HFF-Myc (cell line): Measurements from ENCODE around the gene ADM.

Experiments used
- DNase-seq: peaks from one replicate; pipeline ENCODE4 v3.0.0-alpha.2; 2011; ENCODE audit warnings: low read depth; ENCODE audit errors: extremely low read depth
- H3K4me3 ChIP-seq: replicated peaks from 2 replicates; pipeline ENCODE4 v1.5.1; 2011; ENCODE audit warnings: low read depth, mild to moderate bottlenecking, control low read depth, low read length
- TF ChIP-seq, protein P1 (sequence below): IDR thresholded peaks from 2 replicates; pipeline ENCODE4 v1.5.1; 2012; ENCODE audit warnings: mild to moderate bottlenecking, low read depth, low read length, control low read depth; ENCODE audit errors: missing control alignments

Gene ADM

DNA sequence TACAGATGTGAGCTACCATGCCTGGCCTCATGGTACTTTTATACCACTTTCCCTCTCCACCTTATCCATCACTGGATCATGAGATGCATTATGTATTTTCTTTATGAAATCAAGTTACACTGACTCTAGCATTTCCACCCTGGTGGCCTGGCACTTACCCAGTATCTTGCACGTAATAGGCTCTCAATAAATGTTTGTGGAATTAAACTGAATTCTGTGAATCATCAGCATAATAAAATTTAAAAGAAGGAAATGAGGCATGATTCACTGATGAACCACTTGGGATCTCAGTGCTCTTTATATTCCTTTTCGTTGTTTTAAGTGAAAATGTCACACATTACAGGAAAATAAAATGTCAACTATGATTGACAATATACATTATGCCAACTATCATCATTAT, 25.1 kb downstream of the ADM start:
- TF ChIP-seq, protein P1, sequence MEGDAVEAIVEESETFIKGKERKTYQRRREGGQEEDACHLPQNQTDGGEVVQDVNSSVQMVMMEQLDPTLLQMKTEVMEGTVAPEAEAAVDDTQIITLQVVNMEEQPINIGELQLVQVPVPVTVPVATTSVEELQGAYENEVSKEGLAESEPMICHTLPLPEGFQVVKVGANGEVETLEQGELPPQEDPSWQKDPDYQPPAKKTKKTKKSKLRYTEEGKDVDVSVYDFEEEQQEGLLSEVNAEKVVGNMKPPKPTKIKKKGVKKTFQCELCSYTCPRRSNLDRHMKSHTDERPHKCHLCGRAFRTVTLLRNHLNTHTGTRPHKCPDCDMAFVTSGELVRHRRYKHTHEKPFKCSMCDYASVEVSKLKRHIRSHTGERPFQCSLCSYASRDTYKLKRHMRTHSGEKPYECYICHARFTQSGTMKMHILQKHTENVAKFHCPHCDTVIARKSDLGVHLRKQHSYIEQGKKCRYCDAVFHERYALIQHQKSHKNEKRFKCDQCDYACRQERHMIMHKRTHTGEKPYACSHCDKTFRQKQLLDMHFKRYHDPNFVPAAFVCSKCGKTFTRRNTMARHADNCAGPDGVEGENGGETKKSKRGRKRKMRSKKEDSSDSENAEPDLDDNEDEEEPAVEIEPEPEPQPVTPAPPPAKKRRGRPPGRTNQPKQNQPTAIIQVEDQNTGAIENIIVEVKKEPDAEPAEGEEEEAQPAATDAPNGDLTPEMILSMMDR: no peak
- H3K4me3 ChIP-seq: no peak overlapping the region
- DNase-seq: no peak

DNA sequence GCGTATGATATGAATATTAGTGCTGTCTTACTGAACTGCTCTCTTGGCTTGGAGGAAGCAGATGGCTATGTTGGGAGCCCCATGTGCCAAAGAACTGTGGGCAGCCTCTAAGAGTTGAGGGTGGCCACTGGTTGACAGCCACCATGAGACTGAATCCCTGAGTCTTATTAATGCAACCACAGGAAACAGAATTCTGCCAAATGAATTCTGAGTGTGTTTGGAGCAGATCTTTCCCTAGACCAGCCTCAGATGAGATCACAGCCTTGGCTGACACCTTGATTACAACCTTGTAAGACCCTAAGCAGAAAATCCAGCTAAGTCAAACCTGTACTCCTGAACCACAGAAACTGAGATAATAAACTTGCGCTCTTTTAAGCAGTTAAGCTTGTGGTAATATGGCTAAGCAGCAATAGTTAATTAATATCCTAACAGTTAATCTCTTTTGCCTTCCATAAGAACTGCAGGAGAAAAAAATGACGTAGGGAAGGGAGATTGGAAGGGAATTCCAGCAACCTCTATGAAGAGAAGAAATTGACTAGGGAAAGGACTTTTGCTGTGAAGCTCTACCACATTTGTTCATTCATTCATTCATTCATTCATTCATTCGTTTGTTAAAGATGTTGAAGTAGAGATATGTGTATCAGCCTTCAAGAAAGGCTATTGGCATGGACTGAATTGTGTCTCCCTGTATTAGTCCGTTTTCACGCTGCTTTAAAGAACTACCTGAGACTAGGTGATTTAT, 26.8 kb downstream of the ADM start:
- TF ChIP-seq, protein P1: no peak
- no peak for DNase-seq
- H3K4me3 ChIP-seq: no peak overlapping the region

DNA sequence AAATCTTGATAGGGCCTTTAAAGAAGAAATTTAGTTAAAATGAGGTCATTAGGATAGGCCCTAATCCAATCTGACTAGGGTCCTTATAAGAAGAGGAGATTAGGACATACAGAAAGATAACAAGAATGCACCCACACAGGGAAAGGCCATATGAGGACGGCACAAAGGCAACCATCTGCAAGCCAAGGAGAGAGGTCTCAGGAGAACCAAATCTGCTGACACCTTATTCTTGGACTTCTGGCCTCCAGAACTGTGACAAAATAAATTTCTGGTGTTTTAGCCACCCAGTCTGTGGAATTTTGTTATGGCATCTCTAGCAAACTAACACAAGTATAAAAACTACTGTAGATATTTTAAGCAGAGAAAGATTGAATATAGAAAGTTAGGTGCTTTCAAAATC, 28.6 kb downstream of the ADM start:
- TF ChIP-seq, protein P1: no peak
- DNase-seq: no peak
- H3K4me3 ChIP-seq: no peak overlapping the region

DNA sequence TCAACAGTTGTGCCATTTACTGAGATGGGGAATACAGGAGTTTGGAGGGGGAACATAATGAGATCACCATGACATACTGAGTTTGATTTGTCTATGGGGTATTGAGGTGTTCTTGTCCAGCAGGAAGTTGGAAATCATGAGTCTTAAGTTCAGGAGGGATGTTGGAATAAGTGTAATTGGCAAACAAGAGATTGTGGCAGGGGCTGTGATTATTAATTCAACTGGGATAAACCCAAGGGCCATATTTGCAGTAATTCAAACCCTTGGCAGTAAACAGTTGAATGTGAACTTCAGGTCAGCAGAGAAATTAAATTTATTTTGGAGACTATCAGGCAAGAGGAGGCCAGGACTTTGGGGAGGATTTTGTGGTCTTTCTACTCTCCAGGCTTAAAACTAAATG, 33.4 kb downstream of the ADM start:
- DNase-seq: no peak
- H3K4me3 ChIP-seq: no peak overlapping the region
- TF ChIP-seq, protein P1: no peak

DNA sequence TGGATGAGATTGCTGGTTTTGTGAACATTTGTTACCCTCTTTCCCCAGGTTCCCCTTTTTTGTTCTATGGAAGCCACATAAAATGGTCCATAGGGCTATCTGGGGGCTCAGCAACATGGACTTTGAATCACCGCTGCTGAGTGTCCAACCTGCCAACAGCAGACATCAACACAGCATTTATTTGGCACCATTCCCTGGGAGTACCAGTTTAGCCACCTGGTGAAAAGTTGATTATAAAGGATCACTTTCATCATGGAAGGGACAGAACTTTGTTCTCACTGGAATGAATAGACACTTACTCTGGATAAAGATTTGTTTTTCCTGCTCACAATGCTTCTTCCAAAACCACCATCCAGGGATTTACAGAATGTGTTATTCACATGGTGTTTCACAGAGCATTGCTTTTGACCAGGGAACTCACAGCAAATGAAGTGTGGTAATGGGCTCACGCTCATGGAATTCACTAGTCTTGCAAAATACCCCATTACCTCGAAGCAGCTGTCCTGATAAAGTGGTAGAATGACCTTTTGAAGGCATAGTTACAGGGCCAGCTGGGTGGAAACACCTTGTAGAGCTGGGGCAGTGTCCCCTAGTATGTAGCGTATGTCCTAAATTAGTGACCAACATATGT, 43.9 kb downstream of the ADM start:
- no peak overlapping the region for H3K4me3 ChIP-seq
- TF ChIP-seq, protein P1: no peak
- no peak for DNase-seq

DNA sequence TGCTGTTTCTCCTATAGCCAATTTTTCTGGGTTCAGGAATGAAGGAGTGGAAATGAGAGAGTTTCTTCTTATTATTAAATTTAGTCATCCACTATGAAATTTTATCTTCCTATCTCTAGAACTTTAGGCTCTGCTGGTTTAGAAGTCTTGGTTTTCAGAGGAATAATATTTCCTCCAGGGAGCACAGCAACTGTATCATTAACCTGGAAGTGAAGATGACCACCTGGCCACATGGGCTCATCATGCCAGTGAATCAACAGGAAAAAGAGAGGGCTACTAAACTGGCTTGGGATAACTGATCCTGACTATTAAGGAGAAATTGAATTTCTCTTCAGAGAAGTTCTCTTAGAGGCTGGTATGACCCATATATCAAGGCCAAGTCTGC, 44.4 kb downstream of the ADM start:
- H3K4me3 ChIP-seq: no peak overlapping the region
- no peak for DNase-seq
- TF ChIP-seq, protein P1: no peak
